Activated CD8-positive, alpha-beta memory T cell treated with anti-CD3 and anti-CD28 coated beads for 1 hour (primary cell): ENCODE data around the gene TMEM184B.
"Not testable (repeated sequence)": the region's sequence is repeated elsewhere in the genome, so short reads cannot be mapped to it uniquely, and the experiment has no call there.

Experiments used
- DNase-seq, 2 donors: peaks; one replicate each; pipeline ENCODE4 v3.0.0-alpha.2; 2020; ENCODE audit warnings: low read depth in 1 of 2; ENCODE audit errors: extremely low read depth in 1 of 2

TMEM184B gene

GRCh38 chr22:38249803-38250642, 22.8 kb downstream of the TMEM184B start:
- no peak for DNase-seq

DNA sequence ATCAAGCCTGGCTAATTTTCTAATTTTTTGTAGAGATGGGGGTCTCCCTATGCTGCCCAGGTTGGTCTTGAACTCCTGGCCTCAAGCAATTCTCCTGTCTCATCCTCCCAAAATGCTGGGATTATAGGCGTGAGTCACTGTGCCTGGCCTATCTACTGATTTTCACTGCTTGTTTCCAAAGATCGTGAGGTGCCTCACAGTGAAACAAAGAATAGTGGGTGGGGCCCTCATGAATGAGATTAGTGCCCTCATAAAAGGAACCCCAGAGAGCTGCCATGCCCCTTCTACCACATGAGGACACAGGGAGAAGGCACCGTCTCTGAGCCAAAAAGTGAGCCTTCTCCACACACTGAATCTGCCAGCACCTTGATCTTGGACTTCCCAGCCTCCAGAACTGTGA, 23.5 kb downstream of the TMEM184B start:
- DNase-seq = no peak

- DNase-seq = no peak
Measured at GRCh38 chr22:38248280-38248679, 24.5 kb downstream of the TMEM184B start.

DNA sequence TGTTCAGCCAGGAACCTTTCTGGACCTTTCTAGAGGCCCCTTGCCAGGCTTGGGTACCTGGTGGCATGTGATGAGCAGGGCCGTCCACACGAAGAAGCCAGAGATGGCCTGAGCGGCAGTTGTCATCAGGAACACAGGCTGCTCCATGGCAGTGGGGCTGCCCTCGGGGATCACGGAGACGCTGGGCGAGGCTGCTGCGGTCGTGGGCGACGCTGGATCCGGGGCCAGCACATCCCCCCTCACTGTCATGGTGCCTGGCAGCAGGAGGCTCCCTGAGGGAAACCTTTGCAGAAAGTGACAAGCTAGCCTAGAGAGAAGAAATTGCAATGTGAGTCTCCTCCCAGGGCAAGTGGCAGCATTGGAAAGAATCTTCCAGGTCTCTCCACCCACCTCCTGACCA, 25.1 kb downstream of the TMEM184B start:
- DNase-seq = no peak

DNA sequence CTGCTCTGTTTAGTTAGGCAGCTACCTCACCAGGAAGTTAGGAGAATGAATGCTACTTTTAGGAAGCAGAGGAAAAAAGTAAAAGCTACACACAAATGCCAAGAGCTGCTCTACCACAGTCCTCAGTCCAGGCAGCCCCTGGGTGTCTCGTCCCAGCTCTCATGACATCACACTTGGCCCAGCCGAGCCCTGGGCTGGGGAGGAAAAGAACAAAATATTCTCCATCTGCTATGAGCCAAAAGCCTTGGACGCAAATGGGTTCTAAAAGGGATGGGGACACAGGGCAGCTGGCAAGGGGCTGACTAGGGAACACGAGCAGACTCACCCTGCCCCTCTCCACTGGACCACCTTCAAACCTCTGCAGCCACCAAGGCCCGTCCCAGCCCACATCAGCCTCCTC, 26.1 kb downstream of the TMEM184B start:
- DNase-seq = no peak

GRCh38 chr22:38246046-38246658, 26.7 kb downstream of the TMEM184B start:
- no peak for DNase-seq

GRCh38 chr22:38244106-38244505, 28.7 kb downstream of the TMEM184B start:
- DNase-seq = no peak

DNA sequence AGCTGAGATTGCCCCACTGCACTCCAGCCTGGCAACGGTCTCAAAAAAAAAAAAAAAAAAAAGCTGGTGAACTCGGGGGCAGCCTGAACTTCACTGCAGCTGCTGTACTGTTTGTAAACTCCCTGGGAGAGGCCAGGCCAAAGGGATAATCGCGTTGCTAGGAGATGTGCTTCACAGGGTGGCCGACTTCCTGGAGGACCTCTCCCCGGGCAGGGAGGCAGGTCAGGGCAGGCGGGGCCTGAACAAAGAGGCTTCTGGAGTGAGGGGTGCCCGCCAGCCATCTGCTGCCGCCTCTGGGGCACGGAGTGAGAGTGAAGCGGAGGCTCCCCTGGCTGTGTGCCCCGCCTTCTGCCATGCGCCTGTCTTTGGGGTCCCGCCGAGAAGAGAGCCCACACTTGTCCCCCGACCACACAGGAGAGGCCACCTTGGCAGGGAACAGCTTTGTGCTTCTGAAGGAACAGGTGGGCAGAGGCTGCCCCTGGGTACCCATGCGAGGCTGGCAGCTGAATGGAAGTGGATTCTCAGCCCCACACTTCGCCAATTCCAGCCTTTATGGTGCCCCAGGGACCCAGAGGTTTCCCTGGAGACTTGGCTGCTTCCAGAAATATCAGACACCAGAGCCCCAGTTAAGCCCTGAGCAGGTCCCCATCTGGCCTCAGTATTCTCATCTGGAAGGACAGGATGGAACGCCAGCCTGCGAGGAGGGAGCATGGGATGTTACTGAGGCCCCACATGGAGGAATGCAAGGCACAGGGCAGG, 29.6 kb downstream of the TMEM184B start:
- DNase-seq = no peak

DNA sequence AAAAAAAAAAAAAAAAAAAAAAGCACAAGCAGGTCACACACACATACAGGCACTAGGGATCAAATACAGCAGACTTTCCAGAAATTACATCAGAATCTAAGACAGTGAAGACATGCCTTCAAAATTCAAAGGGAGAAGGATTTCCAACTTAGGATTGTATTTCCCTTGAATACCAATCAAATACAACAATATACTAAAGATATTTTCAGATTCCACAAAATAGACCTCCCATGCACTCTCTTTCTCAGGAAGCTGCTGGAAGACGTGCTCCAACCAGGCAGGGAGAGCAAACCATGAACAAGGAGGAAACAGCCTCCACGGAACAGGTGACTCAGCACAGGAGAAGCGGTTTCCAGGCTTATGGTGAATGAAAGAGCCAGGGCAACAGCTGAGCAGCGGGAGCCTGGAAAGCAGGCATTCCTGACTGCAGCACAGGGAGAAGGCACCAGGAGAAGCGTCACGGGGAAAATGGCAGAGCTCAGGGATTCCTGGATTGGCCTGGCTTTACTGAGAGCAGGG, 32.0 kb downstream of the TMEM184B start:
- no peak for DNase-seq

GRCh38 chr22:38239101-38239761, 33.6 kb downstream of the TMEM184B start:
- DNase-seq = no peak

DNA sequence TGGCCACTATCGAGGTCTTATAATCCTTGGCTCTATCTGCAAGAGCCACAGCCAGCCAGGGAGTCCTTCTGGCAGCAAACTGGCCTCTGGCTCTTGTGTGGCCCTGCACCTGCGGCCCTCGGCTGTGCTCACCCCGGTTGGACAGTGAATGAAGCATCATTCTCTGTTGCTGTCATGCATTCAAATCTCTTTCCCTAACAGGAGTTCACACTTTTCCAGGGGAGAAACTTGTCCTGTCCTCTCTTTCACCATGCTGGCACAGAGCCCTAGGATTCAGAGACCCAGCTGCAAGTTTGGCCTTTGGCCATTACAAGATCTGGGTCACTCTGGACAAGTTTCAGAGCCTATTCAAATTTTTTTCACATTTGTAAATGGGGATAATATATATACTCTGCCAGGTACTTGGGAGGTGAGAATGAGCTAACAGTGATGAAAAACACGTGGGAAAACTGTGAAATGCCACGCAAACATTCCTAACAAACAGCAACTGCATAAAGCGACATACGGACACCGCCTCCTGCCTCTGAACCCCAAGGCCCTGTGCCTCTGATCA, 34.2 kb downstream of the TMEM184B start:
- no peak for DNase-seq

DNA sequence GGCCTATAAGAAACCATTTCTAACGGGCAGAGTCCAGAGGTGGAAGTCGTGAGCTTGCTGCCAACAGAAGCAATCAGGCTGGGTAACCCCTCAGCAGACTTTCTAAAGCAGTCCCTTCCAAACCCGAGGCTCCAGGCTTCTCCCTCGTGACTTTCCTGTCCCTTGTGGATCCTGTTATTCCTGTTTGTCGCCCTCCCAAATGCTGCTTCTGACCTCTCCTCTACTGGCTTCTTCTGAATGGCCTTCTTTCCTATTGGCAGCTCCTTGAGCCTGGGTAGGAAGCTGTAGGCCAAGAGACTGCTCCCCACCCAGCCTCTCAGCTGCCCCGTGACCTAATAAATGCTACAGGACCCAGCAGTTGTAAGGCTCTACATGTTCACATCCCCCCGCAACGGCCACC, 36.0 kb downstream of the TMEM184B start:
- DNase-seq = no peak

DNA sequence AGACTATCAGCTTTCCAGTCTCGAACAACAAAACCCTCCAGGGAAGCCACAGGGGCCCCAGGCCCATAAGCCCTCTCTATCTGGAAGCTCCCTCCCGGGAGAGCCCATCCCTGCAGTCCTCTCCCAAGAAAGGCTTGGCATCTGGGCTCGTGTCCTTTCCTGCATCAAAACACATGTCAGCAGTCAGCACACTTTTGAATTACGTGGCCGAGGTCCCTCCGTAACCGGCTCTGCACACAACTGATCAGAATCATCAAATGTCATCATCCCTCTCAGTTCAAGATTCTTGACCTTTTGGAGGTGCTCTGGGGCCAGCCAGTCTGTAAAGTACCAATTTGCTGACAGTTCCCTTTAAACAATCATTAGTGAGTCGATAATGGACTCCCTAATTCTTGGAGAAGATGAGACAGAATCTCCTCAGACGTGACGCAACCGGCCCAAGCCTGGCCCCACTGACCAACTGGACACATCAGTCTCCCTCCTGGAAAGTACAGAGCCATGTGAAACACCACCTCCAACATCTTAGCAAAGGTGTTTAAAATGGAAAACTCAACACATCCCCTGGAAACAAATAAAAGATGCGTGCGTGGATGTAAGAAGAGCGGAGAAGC, 37.5 kb downstream of the TMEM184B start:
- DNase-seq = no peak

- DNase-seq = not testable (repeated sequence)
Measured at GRCh38 chr22:38233856-38234255, 39.0 kb downstream of the TMEM184B start.

DNA sequence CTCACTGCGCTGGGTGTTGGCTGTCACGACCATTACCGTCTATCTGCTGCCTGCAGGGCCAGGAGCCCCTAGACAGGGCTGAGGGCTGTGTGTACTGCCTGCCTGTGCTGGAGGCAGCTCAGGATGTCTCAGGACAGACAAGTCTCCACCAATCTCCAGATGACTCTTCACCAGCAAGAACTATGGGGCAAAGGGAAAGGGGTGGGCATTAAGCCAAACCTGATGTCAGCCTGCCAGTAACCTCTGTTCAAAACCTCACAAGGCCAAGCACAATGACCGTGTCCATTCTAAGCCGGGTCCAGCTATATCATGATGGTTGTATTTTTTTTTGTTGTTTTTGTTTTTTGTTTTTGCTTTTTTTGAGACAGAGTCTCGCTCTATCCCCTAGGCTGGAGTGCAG, 39.4 kb downstream of the TMEM184B start:
- no peak for DNase-seq

DNA sequence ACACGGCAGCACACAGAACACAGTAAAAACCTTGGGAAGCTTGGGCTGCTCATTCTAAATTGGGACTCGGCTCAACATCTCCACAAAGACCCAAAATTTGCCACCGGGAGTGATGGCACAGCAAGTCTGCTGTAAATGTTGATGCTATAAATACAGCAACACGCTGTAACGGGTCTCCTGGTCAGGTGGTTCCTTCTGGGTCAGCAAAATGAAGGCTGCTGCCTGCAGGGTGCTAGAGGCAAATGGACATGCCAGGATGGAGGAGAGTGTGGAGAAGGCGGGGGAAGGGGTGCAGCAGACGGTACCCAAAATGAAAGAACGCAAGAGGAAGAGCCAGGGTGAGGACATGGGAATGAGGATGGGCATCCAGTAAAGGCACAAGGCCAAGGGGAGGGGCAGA, 40.6 kb downstream of the TMEM184B start:
- DNase-seq = no peak

DNA sequence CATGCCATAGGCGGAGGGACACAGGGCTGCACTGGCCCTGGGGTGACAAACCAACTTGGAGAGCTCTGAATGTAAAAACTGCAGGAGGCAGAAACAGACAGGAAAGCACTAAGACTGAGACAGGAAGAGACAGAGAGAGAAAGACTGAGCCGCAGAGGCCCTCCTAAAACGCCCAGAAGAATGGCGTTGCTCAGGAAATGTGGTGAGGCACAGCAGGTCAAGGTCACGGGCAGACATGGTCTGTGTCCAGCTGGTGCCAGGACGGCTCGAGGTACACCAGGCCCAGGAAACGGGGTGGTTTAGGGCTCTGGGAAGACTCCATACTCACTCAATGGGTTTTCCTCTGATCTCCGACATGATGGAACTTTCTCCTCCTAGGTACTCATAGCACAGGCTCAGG, 41.9 kb downstream of the TMEM184B start:
- no peak for DNase-seq

DNA sequence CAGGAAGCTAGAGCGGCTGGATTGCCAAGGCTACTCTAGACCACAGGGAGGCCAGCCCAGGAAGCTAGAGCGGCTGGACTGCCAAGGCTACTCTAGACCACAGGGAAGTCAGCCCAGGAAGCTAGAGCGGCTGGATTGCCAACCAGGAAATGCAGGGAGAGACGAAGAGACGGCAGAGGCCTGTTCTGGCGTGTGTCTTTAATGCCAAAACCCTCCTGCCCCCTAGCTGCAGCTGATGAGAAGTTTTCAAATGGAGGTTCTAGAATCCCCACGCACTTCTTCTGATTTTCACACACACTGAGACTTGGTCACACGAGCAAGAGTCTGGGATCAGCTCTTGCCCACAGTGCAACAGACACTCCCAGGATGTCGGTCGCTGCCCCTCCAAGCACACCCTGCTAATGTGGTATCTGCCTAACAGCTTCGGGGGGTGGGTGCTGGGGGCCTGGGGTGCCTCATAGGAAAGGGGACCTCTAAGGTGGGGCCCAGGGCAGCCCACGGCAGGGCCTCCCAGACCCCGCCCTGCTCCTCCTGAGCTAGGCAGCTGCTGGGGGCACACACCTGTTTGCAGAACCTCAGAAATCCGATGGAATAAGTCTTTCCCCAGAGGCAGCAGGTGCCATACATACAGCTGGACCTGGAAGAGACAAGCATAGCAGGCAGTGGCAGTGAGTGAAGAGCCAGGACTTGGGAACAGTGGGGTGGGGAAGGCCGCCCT, 42.5 kb downstream of the TMEM184B start:
- no peak for DNase-seq

- DNase-seq = no peak
Measured at GRCh38 chr22:38228873-38229740, 43.7 kb downstream of the TMEM184B start.
